Measurements from ENCODE around the gene CES5A. TPM values are rescaled to one million over a fixed set of nuclear protein-coding genes. Genes with fewer than 3 reads are reported as not detected.
"Not testable (repeated sequence)": the region's sequence is repeated elsewhere in the genome, so short reads cannot be mapped to it uniquely, and the experiment has no call there.

The CES5A gene, protein sequence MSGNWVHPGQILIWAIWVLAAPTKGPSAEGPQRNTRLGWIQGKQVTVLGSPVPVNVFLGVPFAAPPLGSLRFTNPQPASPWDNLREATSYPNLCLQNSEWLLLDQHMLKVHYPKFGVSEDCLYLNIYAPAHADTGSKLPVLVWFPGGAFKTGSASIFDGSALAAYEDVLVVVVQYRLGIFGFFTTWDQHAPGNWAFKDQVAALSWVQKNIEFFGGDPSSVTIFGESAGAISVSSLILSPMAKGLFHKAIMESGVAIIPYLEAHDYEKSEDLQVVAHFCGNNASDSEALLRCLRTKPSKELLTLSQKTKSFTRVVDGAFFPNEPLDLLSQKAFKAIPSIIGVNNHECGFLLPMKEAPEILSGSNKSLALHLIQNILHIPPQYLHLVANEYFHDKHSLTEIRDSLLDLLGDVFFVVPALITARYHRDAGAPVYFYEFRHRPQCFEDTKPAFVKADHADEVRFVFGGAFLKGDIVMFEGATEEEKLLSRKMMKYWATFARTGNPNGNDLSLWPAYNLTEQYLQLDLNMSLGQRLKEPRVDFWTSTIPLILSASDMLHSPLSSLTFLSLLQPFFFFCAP
- total RNA-seq = not detected
- long read RNA-seq = 0 reads

- no peak for DNase-seq (ENCODE audit: low spot score)
Measured at GRCh38 chr16:55875273-55875672, at the start of gene CES5A. Gene CES5A, minus strand, starts transcription at chr16:55875373. Its CDS starts 152 bp downstream, at chr16:55875221.

- no peak for DNase-seq (ENCODE audit: low spot score)
Measured at GRCh38 chr16:55922662-55923061, 47.5 kb upstream of the CES5A start.

DNA sequence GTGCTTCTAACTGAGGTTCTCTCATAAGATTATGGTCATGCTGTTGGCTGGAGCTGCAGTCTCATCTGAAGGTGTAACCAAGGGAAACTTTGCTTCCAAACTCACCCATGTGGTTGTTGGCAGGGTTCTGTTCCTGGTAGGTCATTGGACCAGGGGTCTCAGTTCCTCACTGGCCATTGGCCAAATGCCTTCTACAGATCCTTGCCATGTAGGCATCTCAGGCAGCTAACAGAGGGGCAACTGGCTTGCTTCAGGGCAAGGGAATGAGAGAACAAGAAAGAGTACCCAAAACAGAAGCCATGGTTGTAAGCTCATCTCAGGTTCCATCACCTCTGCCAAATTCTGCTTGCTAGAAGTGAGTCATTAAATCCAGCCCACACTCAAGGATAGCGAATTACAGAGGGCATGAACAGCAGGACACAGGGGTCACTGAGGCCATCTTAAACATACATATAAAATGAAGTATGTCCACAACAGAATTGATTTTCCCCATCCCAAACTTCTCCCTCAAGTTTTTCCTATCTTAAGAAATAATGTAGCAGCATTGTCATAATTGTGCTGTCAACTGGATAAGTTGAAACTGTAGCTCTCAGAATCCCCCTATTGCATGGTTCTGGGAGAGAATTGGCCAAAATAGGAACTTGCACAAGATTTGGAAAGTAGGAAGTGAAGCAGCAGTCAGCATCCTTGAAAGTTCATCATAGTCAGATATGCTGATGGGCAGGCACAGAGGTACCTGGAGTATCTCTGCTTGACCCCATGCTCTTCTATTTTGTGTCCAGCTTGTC lies 42.4 kb upstream of the CES5A start:
- DNase-seq (ENCODE audit: low spot score) = no peak

GRCh38 chr16:55915096-55915827 lies 40.1 kb upstream of the CES5A start:
- no peak for DNase-seq (ENCODE audit: low spot score)

GRCh38 chr16:55914383-55914782 lies 39.2 kb upstream of the CES5A start:
- no peak for DNase-seq (ENCODE audit: low spot score)

- DNase-seq (ENCODE audit: low spot score) = no peak
Measured at GRCh38 chr16:55913716-55914115, 38.5 kb upstream of the CES5A start.

DNA sequence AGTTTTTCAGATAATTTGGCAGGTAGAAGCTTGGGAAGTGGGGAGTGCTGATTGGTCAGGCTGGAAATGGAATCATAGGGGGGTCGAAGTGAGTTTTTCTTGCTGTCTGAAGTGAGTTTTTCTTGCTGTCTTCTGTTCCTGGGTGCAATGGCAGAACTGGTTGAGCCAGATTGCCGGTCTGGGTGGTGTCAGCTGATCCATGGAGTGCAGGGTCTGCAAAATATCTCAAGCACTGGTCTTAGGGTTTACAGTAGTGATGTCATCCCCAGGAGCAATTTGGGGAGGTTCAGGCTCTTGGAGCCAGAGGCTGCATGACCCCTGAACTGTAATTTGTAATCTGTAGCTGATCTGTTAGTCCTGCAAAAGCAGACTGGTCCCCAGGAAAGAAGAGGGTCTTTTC lies 37.9 kb upstream of the CES5A start:
- not testable (repeated sequence) for DNase-seq (ENCODE audit: low spot score)

DNA sequence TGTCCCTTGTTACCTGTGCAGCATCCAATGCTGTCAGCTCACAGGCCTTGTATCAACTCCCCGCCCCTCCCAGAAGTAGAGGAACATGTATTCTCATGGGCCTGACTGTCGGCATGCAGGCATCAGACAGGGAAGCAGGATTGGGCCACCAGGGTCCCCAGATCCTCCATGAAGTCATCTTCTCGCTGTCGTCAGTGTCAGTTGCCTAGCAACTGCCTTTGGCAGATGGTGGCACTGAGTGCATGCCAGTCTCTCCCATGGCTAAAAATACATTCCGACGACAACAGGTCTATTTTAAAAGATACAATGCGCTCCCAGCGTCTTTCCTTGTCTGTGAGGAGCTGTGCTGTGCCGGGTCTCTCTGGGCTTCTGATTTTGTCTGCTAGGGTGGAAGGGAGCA lies 36.8 kb upstream of the CES5A start:
- DNase-seq (ENCODE audit: low spot score) = no peak

- no peak for DNase-seq (ENCODE audit: low spot score)
Measured at GRCh38 chr16:55911616-55912015, 36.4 kb upstream of the CES5A start.

GRCh38 chr16:55909876-55910275 lies 34.7 kb upstream of the CES5A start:
- DNase-seq (ENCODE audit: low spot score) = no peak

GRCh38 chr16:55908641-55909040 lies 33.5 kb upstream of the CES5A start:
- no peak for DNase-seq (ENCODE audit: low spot score)

GRCh38 chr16:55907661-55908060 lies 32.5 kb upstream of the CES5A start:
- DNase-seq (ENCODE audit: low spot score) = no peak

- DNase-seq (ENCODE audit: low spot score) = no peak
Measured at GRCh38 chr16:55906123-55906522, 30.9 kb upstream of the CES5A start.

GRCh38 chr16:55905651-55906050 lies 30.5 kb upstream of the CES5A start:
- DNase-seq (ENCODE audit: low spot score) = no peak

- DNase-seq (ENCODE audit: low spot score) = no peak
Measured at GRCh38 chr16:55901566-55902217, 26.5 kb upstream of the CES5A start.

- DNase-seq (ENCODE audit: low spot score) = no peak
Measured at GRCh38 chr16:55900616-55901393, 25.6 kb upstream of the CES5A start.

GRCh38 chr16:55899857-55900256 lies 24.7 kb upstream of the CES5A start:
- DNase-seq (ENCODE audit: low spot score) = no peak

DNA sequence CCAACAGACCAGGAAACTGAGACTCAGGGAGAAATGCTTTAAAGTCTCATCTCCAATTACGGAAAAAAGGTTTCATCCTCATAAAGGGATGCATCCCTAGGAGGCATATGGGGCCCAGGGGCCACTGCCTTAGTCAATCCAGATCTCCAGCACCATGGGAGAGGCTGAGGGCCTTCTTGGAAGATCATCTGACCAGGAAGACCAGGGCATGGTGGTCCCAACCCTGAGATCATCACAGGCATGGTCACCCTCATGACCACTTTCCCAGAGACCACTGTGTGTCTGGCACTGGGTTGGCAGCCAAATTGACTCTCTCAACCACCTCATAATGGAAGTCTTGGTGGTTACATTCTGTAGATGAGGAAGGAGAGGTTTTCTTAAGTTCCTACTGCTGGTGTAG lies 23.4 kb upstream of the CES5A start:
- no peak for DNase-seq (ENCODE audit: low spot score)

GRCh38 chr16:55892821-55893220 lies 17.6 kb upstream of the CES5A start:
- no peak for DNase-seq (ENCODE audit: low spot score)

DNA sequence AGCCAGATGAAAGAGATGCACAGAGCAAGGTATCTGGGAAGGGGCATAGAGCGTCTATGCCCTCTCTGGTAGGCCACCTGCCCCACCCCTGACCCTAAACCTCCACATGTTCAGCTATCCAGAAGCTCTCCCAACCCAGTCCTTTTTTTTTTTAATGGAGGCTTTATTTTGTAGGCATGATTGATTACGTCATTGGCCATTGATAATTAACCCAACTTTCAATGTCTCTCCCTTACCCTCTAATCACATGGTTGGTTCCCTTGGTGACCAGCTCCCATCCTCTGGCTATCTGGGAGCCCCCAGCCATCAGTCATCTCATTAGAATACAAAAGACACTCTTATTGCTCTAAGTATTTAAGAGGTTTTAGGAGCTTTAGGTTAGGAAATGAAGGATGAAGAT lies 14.3 kb upstream of the CES5A start:
- DNase-seq (ENCODE audit: low spot score) = no peak

Data from mesenteric fat pad (tissue), 1 donor.